ENCODE results near the gene HEPN1.

Gene HEPN1

DNA sequence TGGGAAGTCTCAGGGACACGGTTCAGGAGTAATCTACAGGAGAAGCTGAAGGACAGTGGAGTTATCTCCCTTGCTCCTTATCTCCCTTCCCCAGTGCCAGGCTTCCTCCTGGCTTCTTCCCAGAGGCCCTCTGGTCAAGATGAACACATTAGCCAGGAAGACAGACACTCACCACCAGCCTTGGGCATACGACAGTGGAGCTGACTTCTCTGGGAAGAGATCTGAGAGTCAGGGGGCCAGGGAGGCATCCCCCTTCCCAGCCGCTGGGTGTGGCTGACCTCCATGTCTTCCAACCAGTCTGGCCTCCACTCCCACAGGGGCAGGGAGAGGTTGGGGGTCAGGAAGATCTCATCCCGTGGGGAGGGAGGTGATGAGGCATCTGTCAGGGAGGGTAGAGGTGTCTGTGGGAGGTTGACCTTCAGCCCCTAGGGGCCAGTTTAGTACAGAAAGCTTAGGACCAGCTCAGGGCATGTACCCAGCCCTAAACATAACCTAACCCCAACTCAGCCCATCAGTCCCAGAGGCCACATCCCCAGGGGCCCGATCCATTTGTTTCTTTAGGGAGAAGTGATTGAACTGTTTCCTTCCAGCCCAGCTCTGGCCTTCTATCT is 34.1 kb upstream of the HEPN1 start:
- no peak for DNase-seq (ENCODE audit: low spot score)

DNA sequence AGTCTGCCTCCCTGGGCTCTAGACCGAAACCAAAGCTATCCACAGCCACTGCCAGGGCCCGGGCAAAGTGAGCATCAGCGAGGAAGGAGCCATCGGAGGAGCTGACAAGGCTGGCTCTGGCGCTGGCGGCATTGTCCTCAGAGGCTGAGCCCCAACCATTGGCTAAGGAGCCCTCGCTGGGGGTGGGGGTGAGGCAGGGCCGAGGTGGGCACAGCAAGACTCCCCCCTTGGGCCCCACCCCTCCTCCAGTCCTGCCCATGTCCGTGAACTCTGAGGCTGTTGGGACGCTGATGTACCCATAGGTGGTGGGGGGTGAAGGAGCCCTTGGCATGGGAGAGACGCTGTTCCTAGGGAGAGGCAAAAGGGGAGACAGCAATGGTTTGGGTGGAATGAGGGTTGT is 32.6 kb upstream of the HEPN1 start:
- no peak for DNase-seq (ENCODE audit: low spot score)

DNA sequence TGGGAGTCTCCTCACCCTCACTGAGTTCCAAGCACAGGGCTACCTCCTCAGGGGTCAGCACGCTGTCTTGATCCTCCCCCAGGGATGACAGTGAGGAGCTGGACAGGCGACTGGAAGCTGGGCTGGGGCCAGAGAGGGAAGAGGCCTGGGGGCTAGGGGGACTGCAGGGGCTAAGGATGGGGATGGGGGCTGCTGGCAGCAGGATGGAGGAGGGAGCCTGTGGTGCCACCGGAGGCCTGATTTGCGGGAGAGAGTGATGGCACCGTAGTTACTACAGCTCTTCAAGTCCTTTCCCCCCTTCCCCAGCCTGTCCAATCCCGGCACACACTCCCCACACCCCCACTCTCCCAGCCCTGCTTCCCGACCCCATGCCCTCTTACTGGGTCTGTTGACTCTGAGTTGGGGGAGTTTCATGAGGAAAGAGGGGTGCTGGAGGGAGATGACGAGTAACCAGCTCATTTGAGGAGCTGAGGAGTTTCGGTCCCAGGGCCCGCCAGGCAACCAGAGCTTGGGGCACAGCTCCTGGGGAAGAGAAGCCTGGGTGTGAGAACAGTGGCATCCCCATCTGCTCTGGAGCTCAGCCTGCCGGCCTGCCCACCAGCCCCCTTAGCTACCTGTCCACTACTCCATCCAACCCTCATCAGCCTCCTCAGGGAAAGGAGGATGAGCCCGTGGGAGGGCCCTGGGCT is 31.9 kb upstream of the HEPN1 start:
- no peak for DNase-seq (ENCODE audit: low spot score)

DNA sequence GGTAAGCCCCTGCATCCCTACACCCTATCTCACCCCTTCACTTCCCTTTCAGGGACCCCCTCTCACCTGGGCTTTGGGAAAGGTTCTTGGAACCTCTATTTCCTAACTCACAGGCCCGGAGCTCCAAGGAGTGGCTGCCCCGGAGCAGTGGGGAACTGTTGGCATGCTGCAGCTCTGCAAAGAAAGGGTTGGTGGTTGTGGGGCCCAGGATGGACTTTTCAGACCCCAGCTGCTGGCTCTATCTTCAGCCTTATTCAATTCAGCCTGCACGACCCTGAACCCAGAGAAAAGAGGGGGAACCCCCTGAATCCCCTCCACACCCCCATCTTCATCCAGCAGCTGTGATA is 31.4 kb upstream of the HEPN1 start:
- no peak for DNase-seq (ENCODE audit: low spot score)

DNA sequence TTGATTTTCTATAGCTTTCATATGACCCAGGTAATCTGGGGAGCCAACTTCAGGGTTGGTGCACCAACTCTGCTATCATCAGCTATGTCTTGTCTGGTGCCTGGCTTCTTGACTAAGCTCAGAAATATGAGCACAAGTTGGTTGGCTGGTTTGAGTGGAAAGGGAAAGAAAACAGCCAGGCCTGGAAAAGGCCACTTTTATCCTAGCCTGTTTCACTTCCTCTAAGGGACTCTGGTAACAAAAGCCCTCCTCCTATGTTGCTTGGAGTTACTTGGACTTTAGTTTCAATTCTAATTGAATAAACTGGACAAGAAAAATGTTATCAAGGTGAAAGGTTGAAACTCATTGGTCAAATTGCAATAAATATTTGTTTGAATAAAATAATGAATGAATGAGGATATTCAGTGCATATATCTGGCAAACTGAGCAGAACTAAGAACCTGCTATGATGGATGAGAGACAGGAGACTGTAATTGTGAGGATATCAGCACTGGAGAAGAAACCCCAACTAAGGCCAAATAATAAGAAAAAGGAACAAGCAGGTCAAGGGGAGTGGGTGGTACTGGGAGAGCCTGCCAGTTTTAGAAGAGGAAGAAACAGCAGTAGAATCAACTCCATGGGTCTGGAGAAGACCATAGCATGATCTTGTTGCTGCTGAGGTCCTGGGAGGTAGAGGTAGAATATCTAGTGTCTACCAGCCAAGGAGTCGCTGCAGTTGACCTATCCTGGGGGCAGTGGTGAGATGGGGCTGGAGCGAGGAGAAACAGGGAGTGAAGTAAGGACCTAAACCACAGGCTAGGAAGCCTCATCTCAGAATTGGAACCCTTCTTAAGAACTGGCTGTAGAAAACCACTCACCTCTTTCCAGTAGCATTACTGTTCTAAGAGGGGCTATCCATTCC is 29.6 kb upstream of the HEPN1 start:
- no peak for DNase-seq (ENCODE audit: low spot score)

DNA sequence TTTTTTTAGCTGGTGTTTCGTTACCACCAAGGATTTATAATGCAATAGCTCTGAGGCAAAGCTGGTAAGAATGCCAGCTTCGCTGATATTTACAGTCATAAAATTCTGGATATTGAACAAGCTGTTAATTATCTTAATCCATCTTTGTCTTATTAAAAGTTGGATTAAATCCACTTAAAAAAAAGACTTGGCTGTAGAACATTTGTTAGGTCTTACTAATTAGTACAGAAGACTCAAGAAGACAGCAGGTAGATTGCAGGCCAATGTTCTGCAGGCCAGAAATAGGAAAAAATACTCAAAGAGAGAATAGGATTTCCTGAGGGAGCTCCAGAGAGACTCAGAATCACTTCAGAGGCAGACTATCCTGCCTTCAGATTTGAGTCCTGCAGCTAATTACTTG is 28.9 kb upstream of the HEPN1 start:
- DNase-seq (ENCODE audit: low spot score) = no peak

DNA sequence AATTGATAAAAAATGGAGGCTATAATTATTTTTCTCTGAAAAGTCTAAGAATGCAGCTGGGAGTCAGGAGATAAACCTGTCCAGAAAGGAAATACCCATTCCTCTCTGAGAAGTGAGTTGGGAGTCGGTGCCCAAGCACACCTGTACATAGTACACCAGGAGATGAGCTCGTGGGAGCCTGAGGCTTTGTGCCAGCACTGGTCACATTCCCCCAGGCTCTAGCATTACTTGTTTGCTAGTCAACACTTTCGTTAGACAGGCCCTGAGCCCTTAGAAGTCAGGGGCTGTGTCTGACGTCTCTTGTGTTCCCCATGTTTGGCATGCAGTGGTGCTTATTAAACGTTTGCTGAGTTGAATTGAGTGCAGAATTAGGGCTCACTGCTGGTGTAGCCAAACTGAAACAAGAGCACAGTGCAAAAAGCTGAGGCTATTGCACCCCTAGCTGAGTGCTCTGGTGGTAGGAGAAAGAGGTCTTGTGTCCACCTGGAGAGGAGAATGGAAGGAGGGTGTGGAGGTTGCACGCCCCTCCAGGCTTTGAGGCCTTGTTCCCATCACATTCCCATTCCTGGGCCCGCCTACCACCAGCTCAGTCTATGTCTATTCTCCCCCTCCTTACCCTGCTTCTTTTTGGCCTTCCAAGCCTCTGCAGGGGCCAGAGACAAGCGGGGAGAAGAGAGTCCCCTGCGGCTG is 28.2 kb upstream of the HEPN1 start:
- DNase-seq (ENCODE audit: low spot score) = no peak

DNA sequence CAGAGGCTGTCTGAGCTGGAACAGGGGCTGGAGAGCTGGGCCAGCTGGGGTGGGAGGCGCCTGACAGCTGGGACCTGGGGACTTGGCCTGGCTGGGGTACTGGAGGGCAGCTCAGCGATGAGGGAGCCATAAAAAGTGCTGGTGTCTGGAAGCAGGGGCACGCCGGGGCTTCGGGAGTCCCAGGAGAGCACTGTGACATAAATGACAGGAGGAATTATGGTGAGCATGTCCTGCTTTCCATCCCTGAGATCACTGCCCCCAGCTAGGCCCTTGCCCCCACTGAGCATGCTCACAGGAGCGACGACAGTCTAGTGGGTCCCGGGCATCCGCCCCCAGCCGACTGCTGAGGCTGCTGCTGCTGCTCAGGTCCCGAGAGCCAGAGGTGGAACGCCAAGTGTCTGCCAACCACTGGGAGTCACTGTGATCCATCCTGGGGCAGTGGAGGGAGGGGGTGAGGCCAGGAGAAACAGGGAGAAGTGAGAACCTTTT is 27.6 kb upstream of the HEPN1 start:
- DNase-seq (ENCODE audit: low spot score) = no peak

DNA sequence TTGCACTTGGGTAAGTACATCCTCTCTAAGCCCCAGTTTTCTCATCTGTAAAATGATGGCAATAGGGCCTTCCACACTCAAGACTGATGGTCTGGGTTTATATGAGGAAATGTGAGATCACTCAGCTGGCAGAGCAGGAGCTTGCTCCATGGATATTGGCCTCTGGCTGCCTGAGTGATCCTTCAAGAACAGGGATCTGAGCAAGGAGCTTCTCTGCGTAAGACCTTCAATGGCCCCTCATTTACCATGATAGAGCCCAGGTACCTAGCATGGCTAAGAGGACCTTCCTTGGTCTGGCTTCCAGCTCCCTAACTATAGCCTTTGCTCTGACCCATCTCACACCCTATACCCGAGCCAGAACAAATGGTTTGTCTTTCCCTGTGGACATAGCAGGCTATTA is 26.9 kb upstream of the HEPN1 start:
- no peak for DNase-seq (ENCODE audit: low spot score)

DNA sequence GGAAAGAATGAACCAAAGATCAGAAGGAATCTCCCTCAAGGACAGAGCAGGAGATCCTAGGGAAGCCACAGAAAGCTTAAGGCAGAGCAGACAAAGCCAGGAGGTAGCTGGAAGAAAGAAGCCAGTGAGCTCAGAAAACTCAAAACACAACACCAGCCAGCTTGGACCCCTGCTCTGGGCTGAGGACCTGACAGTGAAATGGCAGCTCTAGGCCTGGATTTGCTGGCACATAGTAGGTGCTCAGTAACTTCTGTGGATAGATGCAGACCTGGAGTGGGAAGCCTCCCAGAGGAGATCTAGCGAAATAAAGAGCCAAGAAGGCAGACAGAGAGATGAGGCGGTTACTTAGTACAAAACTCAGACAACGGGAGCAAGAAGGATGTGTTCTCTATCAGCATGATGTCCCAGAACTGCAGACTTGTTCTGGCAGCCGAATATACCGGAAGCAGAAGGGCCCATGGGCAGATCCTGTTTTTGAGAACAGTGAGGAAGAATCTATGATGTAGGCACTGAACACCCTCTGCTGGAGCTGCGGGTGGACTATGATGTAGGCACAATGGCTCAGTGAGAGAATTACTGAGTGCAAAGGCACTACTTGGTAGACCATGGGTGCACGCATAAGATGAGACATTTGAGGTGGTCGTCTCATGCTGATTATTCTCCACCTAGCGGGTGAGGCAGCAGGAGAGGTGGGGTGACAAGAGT is 26.1 kb upstream of the HEPN1 start:
- DNase-seq (ENCODE audit: low spot score) = no peak

DNA sequence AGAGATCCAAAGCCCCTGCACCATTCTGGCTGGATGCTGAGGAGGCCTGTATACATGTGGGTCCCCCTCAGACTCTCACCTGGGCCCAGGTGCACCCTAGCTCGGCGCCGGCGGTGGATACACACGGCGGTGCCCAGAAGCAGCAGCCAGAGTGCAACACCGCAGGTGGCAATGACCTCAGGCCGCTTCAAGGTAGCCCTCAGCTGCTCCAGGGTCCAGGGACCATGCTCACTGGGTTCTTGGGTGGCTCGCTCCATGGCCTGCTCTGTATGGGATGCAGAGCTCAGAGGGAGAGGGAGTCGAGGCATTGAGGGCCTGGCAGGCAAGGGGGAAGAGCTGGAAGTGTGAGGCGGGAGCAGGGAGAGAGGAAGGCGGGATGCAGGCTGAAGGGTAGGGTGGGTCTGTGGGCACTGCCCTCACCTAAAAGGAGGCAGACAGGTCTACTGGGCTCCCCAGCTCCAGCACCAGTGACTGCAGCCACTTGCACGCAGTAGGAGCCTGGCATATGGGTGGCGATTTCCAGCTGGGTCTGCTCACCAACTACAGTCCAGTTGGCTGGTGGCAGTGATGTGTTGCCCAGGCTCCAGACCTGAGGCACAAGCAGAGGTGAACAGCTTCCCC is 25.2 kb upstream of the HEPN1 start:
- no peak for DNase-seq (ENCODE audit: low spot score)

DNA sequence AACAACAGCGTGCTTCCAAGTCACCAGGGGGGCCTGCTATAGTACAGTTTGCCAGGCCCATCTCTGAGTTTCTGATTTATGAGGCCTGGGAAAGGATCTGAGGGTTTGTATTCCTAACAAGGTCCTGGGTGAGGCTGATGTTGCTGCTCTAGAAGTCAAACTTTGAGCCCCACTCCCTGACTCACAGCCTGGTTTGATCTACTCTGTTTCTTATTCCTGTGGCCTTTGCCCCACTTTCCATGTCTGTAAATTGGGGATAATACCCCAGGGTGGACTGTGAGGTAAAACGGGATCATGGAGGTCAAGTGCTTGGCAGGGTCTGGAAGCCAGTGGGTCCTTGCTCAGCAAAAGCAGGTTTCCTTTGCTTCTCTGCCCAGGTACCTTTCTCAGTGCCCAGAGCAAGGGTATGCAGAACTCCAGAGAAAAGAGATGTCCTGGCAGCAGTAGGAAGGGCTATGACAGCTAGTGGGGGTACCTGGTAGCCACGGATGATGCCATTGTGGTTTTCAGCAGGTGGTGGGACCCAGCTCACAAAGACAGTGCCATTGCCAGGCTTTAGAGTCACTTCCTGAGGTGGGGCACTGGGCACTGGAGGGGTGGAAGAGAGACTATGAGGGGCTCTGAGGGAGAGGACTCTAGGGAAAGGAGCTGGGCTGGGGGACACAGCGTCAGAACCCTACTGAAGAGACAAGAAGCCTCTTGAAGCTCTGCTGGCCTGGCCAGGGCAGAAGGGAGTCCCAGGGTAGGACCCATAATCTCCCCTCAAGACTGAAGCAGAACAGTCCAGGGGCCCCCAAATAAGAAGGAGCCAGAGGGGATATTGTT is 24.2 kb upstream of the HEPN1 start:
- DNase-seq (ENCODE audit: low spot score) = no peak

DNA sequence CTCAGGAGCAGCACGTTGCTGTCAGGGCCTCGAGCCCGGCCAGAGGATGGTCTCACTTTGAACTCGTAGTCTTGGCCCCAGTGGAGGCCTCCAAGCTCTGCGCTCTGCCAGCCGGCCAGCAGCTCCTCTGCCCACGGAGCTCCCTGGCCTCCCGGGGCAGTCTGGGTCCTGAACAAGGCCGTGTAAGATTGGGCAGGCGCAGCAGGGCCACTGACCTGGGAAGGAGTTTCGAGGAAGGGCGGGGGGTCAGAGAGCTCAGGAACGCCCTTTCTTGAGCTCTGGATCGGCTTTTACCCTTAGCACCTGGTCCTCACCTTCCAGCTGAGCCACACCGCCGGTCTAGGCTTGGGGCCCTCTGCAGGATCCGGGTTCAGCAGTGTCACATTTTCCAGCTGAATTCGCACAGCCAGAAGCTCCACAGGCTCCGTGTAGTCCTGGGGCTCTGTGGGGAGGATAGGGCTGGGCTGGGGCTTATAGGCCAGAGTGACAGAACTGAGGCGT is 23.5 kb upstream of the HEPN1 start:
- DNase-seq (ENCODE audit: low spot score) = no peak

DNA sequence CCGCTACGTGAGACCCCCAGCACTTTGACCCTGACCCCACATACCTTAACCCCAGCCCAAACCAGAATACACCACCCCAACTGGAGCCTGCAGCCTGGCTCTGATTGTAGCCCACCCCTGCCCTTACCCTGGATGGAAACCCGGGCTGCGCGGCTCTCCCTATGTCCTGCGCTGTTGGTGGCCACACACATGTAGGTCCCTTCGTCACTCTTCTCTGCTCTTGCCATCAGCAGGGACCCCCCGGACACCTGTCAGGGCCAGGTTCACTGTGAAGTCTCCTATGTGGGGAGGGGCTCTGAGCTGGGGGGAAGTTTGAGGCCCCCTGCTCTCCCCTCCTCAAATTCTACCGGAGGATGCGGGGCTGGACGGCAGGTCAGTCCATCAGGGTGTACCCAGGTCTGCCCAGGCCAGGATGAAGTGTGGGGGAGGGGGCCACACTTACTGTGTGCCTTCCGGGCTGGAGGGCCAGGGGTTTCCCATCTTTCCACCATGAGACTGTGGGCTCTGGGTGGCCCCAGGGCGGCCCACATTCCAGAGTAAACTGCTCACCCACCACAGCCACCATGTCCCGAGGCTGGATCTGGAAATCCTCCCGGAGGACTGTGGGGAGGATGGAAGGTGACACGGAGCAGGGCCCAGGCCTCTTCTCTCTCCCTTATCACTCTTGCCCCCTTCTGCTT is 22.8 kb upstream of the HEPN1 start:
- no peak for DNase-seq (ENCODE audit: low spot score)

DNA sequence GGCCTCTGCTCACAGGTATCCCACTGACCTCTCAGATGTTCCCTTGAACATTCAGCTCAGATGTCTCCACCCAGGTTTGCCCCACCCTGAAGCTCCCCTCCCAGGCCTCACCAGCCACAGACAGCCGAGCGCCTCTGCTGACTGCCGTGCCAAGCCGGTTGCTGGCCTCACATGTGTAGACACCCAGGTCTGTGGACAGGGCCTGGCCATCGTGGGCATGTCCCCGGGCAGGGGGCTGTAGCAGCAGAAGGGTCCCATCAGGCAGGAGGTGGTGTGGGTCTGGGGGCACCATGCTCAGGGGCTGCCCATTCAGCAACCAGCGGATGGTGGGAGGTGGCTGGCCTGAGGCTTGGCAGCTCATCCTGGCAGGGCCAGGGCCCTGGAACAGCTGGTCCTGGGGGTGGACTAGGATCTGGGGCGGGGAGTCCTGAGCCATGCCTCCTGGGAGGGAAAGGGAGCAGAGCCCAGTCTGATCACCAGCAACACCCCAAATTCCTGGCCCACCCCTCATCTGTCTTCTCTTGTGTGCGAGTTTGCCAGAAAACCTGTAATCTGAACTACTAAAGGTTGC is 22.1 kb upstream of the HEPN1 start:
- no peak for DNase-seq (ENCODE audit: low spot score)

DNA sequence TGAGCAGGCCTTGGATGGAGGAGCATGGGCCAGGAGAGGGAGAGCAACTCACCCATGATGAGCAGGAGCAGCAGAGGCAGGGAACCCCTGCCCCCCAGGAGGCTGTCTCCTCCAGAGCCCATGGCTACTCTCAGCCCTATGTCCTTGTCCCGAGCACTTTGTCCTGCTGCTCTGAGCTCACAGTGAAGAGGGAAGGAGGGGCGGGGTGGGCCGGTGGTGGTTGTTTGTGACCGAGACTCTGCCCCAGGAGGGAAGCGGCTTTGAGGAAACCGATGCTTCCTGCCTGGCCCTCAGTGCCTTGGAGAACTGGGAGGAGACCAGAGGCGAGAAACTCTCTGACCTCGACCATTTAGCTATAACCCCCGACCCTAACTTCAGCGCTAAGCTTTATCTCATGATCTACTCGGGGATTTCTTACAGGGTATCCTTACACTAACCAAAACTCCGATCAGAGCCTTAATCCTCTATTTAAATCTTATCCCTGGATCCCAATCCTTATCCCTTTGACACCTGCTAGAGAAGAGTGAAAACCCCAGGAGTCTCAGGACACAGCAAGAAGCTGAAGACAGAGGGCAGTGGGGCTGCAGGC is 21.3 kb upstream of the HEPN1 start, which contains the start of gene ROBO4:
ROBO4 (minus strand) TSS at position 192 of the 589 bp plus-strand sequence; CDS start at position 122, 70 bp downstream.
- no peak for DNase-seq (ENCODE audit: low spot score)

DNA sequence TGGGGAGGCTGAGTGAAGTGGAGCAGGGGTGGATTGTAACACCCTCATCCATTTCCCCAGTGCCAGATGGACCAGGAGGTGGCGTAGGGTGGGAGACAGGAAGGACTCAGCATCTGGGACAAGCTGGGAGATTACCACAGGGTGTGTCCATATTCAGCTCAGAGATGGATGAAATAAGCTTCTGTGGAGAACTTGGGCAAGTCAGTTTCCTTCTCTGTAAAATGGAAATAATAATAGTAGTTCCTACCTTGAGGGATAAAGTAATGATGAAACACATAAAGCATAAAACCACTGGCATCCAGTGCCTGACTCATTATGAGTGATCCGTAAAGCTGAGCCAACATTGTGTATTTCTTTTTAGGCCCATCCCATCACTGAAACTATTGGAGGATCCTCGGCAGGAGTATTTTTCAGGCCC is 20.8 kb upstream of the HEPN1 start:
- DNase-seq (ENCODE audit: low spot score) = no peak

DNA sequence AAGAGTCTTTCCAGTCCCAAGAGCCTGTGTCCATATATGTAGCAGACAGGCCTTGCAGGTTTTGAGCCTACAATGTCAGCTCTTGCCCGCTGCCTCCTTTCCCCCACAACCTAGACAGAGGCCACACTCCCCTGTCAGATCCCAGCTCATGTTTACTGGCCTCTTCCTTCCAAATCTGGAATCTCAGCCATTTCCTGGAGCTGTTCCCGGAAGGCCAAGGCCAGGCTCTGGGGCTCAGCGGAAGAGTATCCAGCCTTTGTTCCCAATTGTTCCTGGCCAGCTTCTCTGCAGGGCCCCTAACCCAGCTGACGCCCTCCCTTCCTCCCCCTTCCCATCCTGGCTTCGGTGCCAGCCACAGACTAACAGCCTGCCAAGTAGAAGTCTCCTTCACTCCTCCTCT is 20.3 kb upstream of the HEPN1 start:
- no peak for DNase-seq (ENCODE audit: low spot score)

All from hematopoietic multipotent progenitor cell treated with erythropoietin and hydrocortisone succinate and interleukin-3 and kit ligand, for 17 days (in vitro differentiated cells).